Common myeloid progenitor, CD34-positive (primary cell): ENCODE measurements around the gene POLR2C.

Experiments
- CTCF ChIA-PET: fragments of 350-600 bp; sonication (Branson Sonifier 250); formaldehyde crosslinking; loops from one replicate; lab custom pipeline; 2021; ENCODE audit warnings: antibody characterized with exemption; lab: Charles Lee
- POLR2A ChIA-PET: fragments of 350-600 bp; sonication (Branson Sonifier 250); formaldehyde crosslinking; loops from one replicate; lab custom pipeline; 2021; ENCODE audit warnings: antibody characterized with exemption; lab: Charles Lee
- DNase-seq, 3 donors: peaks; one replicate each; pipeline versions ENCODE4 v3.0.0 to v3.0.0-alpha.2; 2013
- H3K27ac ChIP-seq, 2 experiments: 1 replicate in 1 of 2; 2 replicates in 1 of 2; pipeline ENCODE4 v1.7.0; 2013; ENCODE audit warnings: inconsistent platforms in 2 of 2, low read length in 2 of 2, mild to moderate bottlenecking in 2 of 2, low read depth in 1 of 2, moderate library complexity in 1 of 2; ENCODE audit not compliant: severe bottlenecking in 2 of 2, insufficient read depth in 1 of 2, poor library complexity in 1 of 2
- H3K27me3 ChIP-seq, 5 experiments: replicated peaks in 2 of 5; 1 replicate in 3 of 5; 2 replicates in 2 of 5; pipeline versions ENCODE4 v1.6.1 to v1.7.0; 2013; ENCODE audit warnings: low read length in 4 of 5, mild to moderate bottlenecking in 2 of 5, moderate library complexity in 2 of 5, inconsistent platforms in 1 of 5; ENCODE audit not compliant: insufficient read depth in 5 of 5, control insufficient read depth in 4 of 5
- H3K36me3 ChIP-seq, 4 experiments: 1 replicate in 2 of 4; 2 replicates in 2 of 4; pipeline versions ENCODE4 v1.6.1 to v1.7.0; 2013; ENCODE audit warnings: low read length in 3 of 4, control low read depth in 1 of 4, mild to moderate bottlenecking in 1 of 4; ENCODE audit not compliant: control insufficient read depth in 4 of 4, insufficient read depth in 4 of 4
- H3K4me1 ChIP-seq, 4 experiments: 1 replicate in 3 of 4; 2 replicates in 1 of 4; pipeline versions ENCODE4 v1.6.1 to v1.7.1; 2013; ENCODE audit warnings: low read length in 3 of 4, mild to moderate bottlenecking in 3 of 4, control low read depth in 1 of 4, inconsistent platforms in 1 of 4, moderate library complexity in 1 of 4; ENCODE audit not compliant: control insufficient read depth in 4 of 4, insufficient read depth in 4 of 4; ENCODE audit errors: control extremely low read depth in 1 of 4
- H3K4me3 ChIP-seq, 7 experiments: 1 replicate in 4 of 7; 2 replicates in 3 of 7; pipeline versions ENCODE4 v1.5.1 to v1.7.0; 2013; ENCODE audit warnings: mild to moderate bottlenecking in 7 of 7, low read length in 6 of 7, moderate library complexity in 6 of 7, inconsistent platforms in 2 of 7, low read depth in 2 of 7, control low read depth in 1 of 7; ENCODE audit not compliant: insufficient read depth in 4 of 7, control insufficient read depth in 1 of 7; ENCODE audit errors: extremely low read depth in 1 of 7
- H3K9me3 ChIP-seq, 5 experiments: 1 replicate in 4 of 5; 2 replicates in 1 of 5; pipeline versions ENCODE4 v1.6.1 to v1.7.1; 2013; ENCODE audit warnings: low read length in 4 of 5, mild to moderate bottlenecking in 2 of 5, inconsistent platforms in 1 of 5, low read depth in 1 of 5, moderate library complexity in 1 of 5; ENCODE audit not compliant: control insufficient read depth in 4 of 5, insufficient read depth in 2 of 5; ENCODE audit errors: control extremely low read depth in 1 of 5
- WGBS: methylation state at CpG from one replicate; pipeline ENCODE4 v1.1.5; 2013; ENCODE audit not compliant: insufficient coverage; 5-methylcytosine and 5-hydroxymethylcytosine counted together

Gene POLR2C

DNA sequence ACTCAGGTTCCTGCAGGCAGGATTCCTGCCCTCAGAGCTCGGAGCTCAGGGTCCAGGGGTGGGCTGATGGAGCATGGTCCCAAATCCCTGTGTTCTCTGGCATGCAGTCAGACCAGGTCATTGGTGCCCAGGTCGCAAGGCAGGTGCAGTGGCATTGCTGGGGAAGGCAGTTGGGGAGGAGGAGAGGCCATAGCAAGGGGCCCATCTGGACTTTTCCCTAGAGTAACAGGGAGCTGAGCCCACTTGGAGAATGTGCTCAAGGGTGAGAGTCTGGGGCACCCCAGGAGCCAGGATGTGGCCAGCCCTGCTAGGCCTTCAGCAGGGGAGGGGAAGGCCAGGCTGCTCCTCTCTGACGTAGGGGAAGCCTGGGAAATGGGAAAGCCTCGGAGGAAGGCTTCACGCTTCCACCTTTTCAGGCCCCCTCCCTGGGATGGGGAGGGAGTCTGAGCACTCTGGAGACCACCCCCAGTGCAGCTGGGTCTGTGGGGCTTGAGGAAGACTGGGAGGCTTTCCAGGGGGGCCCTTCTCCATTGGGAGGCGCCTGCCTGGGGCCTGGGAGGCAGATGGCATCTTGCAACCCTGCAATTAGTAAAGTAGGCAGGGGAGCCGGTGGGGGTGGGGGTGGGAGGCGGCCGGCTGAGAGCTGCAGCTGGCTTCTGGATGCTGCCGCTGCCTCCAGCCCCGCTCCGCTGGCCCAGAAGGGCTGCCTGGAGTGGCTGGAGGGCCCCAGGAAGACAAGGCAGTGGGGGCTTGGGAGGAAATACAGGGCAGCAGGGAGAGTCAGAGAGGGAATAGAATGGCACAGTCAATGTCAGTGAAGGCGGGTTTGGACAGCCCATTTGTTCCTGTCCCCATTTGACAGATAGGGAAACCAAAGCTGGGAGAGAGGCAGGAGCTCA, 44.9 kb downstream of the POLR2C start:
- ChIA-PET CTCF (interaction anchor here (0.5 to 2.1 kb wide), 6 partner anchors 9 to 1154 kb away, joined by 3 to 9 read pairs (median 4); partner anchors contain the start of gene DOK4), POLR2A (no interaction called here)
- H3K27ac ChIP-seq: no peak overlapping the region
- H3K36me3 ChIP-seq: peaks cover 0 to 5% (median 0%) of the 10 kb centered on the region in 4 experiments
- H3K4me1 ChIP-seq: no peaks in the 10 kb centered on the region
- H3K9me3 ChIP-seq: no peaks in the 10 kb centered on the region
- DNase-seq: no peak
- H3K27me3 ChIP-seq: no peaks in the 10 kb centered on the region
- H3K4me3 ChIP-seq: no peak overlapping the region
- WGBS: 99% methylated on average over 10 of the region's 13 CpGs

DNA sequence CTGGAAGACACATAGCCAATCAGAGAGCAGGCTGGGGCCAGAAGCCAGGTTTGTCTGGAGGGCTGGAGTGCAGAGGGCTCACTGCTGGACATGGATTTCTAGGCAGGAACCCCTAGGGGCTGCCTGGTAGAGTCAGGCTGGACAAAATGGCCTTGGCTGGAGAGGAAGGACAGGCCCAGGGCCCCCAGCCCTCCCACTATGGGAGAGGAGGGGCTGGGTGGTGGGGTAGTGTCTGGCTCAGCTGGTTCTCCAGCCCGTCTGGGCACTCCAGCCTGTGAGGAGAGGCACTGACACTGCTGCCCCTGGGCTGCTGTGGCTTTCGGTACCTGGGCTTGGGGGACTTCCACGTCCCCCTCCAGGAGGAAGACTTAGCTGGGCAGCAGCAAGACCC, 45.6 kb downstream of the POLR2C start:
- Histone ChIP-seq H3K27ac (no peak overlapping the region), H3K36me3 (peaks cover 2 to 8% (median 3%) of the 10 kb centered on the region in 4 experiments), H3K9me3 (no peaks in the 10 kb centered on the region), H3K4me1 (no peaks in the 10 kb centered on the region), H3K4me3 (no peak overlapping the region), H3K27me3 (no peaks in the 10 kb centered on the region)
- no peak for DNase-seq
- WGBS: no CpG with 5 or more reads among the region's 3 CpGs
- ChIA-PET CTCF (interaction anchor here (1.0 to 2.1 kb wide), 5 partner anchors 9 to 134 kb away, joined by 3 to 9 read pairs (median 5); partner anchors contain the start of gene DOK4), POLR2A (no interaction called here)

DNA sequence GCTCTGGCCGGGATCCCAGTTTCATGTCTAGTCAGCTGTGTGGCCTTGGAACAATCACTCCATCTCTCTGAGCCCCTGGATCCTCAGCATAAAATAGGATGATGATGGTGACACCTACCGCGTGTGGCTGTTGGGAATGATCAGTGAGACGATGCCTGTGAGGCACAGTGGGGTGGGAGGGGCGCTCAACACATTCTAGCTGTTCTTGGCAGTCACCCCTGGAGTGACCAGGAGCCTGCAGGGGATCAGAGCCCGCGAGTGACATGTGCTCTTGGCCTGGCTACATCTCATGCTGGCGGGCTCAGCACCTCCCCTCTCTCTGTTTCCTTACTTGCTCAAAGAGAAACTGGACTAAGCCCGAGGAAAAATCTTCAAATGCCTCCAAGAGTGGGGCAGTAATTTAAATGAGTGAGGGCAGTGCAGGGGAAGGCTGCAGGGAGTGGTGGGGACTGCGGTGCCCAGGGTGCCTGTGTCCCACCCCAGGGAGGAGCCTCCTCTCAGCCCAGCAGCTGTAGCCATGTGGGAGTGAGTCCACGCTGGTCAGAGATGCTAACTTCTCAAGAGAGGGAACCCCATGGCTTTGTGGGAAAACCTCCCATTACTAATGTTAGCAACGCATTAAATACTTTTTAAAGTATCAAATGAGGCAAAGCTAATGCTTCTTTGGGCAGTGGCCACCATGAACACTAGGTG, 46.9 kb downstream of the POLR2C start:
- Histone ChIP-seq H3K4me1 (no peaks in the 10 kb centered on the region), H3K4me3 (no peak overlapping the region), H3K36me3 (peaks cover 2 to 19% (median 9%) of the 10 kb centered on the region in 4 experiments), H3K27me3 (no peaks in the 10 kb centered on the region), H3K27ac (no peak overlapping the region), H3K9me3 (no peaks in the 10 kb centered on the region)
- no peak for DNase-seq
- 95% methylated on average over 11 of the region's 12 CpGs for WGBS
- POLR2A ChIA-PET: no interaction called here
- CTCF ChIA-PET: interaction anchor here (1.0 to 2.7 kb wide), 3 partner anchors 9 to 53 kb away, joined by 3 to 11 read pairs (median 5); no protein-coding TSS in a partner anchor

DNA sequence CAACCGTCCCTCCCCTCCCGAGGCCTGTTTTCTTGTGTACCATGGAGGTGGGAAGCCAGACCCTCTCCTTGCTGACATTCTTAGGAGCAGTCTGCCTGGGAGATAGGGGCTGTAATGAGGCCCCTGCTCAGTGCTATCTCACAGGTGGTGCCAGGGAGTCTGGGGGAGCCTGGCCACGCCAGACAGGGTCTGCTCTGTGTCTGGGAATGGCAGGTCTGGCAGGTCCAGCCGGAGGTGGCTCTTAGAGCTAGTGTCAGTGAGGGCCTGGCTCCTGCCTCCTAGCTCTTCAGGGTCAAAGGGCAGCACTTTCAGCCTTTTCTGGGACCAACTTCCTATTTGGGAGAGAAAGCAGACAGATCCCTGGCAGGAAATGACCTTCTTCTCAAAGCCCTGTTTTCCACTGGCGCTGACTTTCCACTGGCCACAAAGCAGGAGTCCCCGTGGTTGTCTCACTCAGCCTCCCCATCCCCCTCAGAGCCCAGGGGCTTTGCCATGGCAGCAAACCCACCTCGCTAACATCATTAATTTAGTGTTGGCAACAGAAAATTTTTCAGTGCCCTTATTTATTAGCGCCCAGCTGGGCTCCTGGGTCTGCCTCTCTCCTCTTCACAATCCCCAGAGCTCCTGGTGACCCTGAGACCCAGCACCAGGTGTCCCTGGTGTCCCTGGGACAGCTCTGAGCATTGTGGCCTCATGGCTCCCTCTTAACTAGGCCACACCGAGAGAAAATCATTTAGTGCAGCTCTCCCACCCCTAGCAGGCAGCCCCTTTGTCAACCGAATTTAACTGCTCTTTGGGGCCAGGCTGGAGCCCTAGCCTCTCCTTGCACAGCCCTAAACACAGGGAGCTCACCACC, 47.8 kb downstream of the POLR2C start:
- DNase-seq: no peak
- 84% methylated on average over 10 of the region's 10 CpGs for WGBS
- Histone ChIP-seq H3K9me3 (no peaks in the 10 kb centered on the region), H3K36me3 (peaks cover 5 to 27% (median 10%) of the 10 kb centered on the region in 4 experiments), H3K27me3 (no peaks in the 10 kb centered on the region), H3K4me1 (no peaks in the 10 kb centered on the region), H3K4me3 (no peak overlapping the region), H3K27ac (no peak overlapping the region)
- ChIA-PET POLR2A (interaction anchor here (0.6 kb wide), 1 partner anchor 35 kb away, joined by 3 read pairs; no protein-coding TSS in a partner anchor), CTCF (interaction anchor here (1.0 to 2.7 kb wide), 4 partner anchors 8 to 91 kb away, joined by 3 to 11 read pairs (median 6); no protein-coding TSS in a partner anchor)

DNA sequence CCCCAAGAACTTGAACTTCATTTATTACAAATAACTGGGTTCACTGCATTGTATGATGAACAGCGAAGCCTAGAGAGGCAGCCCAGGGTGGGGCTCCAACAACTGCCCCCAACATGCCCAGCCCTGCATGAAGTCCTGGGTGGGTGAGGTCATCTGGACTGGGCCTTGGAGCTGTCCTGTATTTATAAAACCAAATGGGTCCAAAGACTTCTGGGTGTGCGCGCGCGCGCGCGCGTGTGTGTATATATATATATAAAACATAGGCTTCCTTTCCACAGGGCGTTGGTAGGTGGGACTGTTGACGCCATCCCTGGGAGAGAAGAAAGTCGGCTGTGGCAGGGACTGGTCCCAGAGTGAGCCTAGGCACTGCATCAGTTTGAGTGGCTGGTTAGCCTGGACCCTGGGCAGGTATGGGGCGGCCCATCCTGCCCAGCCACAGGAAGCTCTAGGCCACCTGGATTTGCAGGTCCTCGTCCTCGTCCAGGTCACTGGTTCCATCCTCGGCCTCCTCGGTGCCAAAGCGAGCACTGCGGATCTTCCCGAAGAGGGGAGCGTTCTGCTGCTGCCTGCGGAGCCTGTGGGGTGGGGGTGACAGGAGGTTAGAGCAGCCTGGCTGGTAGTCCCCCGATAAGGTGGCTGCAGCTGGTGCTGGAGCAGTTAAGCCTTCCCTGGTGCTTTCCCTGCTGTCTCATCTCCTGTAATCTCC, 50.0 kb downstream of the POLR2C start:
- no peaks in the 10 kb centered on the region for H3K27me3 ChIP-seq
- no peak overlapping the region for H3K27ac ChIP-seq
- POLR2A ChIA-PET: no interaction called here
- no peaks in the 10 kb centered on the region for H3K9me3 ChIP-seq
- WGBS: 88% methylated on average over 13 of the region's 23 CpGs
- DNase-seq: no peak
- H3K36me3 ChIP-seq: peaks cover 5 to 47% (median 11%) of the 10 kb centered on the region in 4 experiments
- H3K4me3 ChIP-seq: no peak overlapping the region
- CTCF ChIA-PET: interaction anchor here (0.7 to 3.4 kb wide), 6 partner anchors 7 to 96 kb away, joined by 3 to 13 read pairs (median 6); no protein-coding TSS in a partner anchor
- no peaks in the 10 kb centered on the region for H3K4me1 ChIP-seq
